Colonic mucosa (tissue), 4 donors: ENCODE results near the gene BRDT. TPM values are rescaled to one million over a fixed set of nuclear protein-coding genes. Genes with fewer than 3 reads are reported as not detected.

Source experiments
- DNase-seq: peaks from one replicate; pipeline ENCODE4 v3.0.0-alpha.2; 2020
- H3K27ac ChIP-seq: fragments of 200-600 bp; one replicate; pipeline ENCODE4 v1.8.0; 2021
- H3K27me3 ChIP-seq: fragments of 200-600 bp; one replicate; pipeline ENCODE4 v1.8.0; 2021
- H3K36me3 ChIP-seq: fragments of 200-600 bp; one replicate; pipeline ENCODE4 v1.8.0; 2021
- H3K4me1 ChIP-seq: fragments of 200-600 bp; one replicate; pipeline ENCODE4 v1.8.0; 2021; ENCODE audit warnings: mild to moderate bottlenecking
- H3K4me3 ChIP-seq: fragments of 200-600 bp; one replicate; pipeline ENCODE4 v1.8.0; 2021
- H3K9ac ChIP-seq, 2 donors: one replicate each; pipeline ENCODE4 v1.7.0; 2013; ENCODE audit warnings: control low read depth in 2 of 2, low read depth in 2 of 2, low read length in 2 of 2
- H3K9me3 ChIP-seq: fragments of 200-600 bp; one replicate; pipeline ENCODE4 v1.8.0; 2021
- CTCF ChIP-seq: fragments of 200-600 bp; IDR thresholded peaks from one replicate; pipeline ENCODE4 v1.8.0; 2022; ENCODE audit warnings: antibody characterized with exemption, mild to moderate bottlenecking
- intact Hi-C: fragments of 100-400 bp; cut with DNase I; formaldehyde crosslinking; loops from one replicate; pipeline ENCODE4 v1.14.1; 2022
- total RNA-seq, 2 donors: library from RNA; stranded (reverse); fragmentation: NEBNext Ultra II Directional in 1 of 2; extraction: Animal tissue kit (Norgen Biotek cat#: 25700) in 1 of 2; gene quantifications; one replicate each; pipeline ENCODE4 v1.2.1, GENCODE V29; 2021
- donor health status: healthy.
- donor health status: DM: no; HTN: no; CAD: no.
- donor health status: DM: no; HTN: no; CAD: no.

Gene BRDT
- total RNA-seq, 2 donors from 2014 or later = not detected

- no peaks in the 10 kb centered on the region for H3K36me3 ChIP-seq
- no peaks in the 10 kb centered on the region for H3K4me1 ChIP-seq
- no peaks in the 10 kb centered on the region for H3K27me3 ChIP-seq
- H3K27ac ChIP-seq = no peak overlapping the region
- no peak overlapping the region for H3K4me3 ChIP-seq
- H3K9ac ChIP-seq = no peak overlapping the region
- TF ChIP-seq CTCF = no peak
- intact Hi-C loops = no loop called here
- no peaks in the 10 kb centered on the region for H3K9me3 ChIP-seq
- DNase-seq = no peak
These were observed 32.3 kb upstream of the BRDT start for GRCh38 chr1:91916811-91917460.

GRCh38 chr1:91919962-91920361 lies 29.2 kb upstream of the BRDT start:
- Histone ChIP-seq H3K4me1 (no peaks in the 10 kb centered on the region), H3K27ac (no peak overlapping the region), H3K36me3 (no peaks in the 10 kb centered on the region), H3K9ac (no peak overlapping the region), H3K9me3 (no peaks in the 10 kb centered on the region), H3K4me3 (no peak overlapping the region), H3K27me3 (no peaks in the 10 kb centered on the region)
- no peak for DNase-seq
- TF ChIP-seq CTCF = no peak
- intact Hi-C loops = no loop called here

- DNase-seq = no peak
- H3K27ac ChIP-seq = no peak overlapping the region
- no peaks in the 10 kb centered on the region for H3K9me3 ChIP-seq
- H3K4me3 ChIP-seq = no peak overlapping the region
- H3K27me3 ChIP-seq = no peaks in the 10 kb centered on the region
- intact Hi-C loops = no loop called here
- H3K36me3 ChIP-seq = no peaks in the 10 kb centered on the region
- TF ChIP-seq CTCF = no peak
- H3K9ac ChIP-seq = no peak overlapping the region
- no peaks in the 10 kb centered on the region for H3K4me1 ChIP-seq
These were observed 25.1 kb upstream of the BRDT start for GRCh38 chr1:91924146-91924545.

GRCh38 chr1:91925644-91926435 lies 23.4 kb upstream of the BRDT start:
- H3K4me3 ChIP-seq = no peak overlapping the region
- TF ChIP-seq CTCF = no peak
- intact Hi-C loops = loop anchor here (2.0 kb wide), 1 partner anchor 415 kb away; no protein-coding TSS in a partner anchor

GRCh38 chr1:91928026-91928425 lies 21.2 kb upstream of the BRDT start:
- intact Hi-C loops = no loop called here
- Histone ChIP-seq H3K9ac (no peak overlapping the region), H3K36me3 (no peaks in the 10 kb centered on the region), H3K9me3 (no peaks in the 10 kb centered on the region), H3K27ac (no peak overlapping the region), H3K4me1 (no peaks in the 10 kb centered on the region), H3K4me3 (no peak overlapping the region), H3K27me3 (no peaks in the 10 kb centered on the region)
- no peak for DNase-seq
- TF ChIP-seq CTCF = no peak

More at GRCh38 chr1:91925644-91926435, 23.4 kb upstream of the BRDT start:
- H3K4me1 ChIP-seq = no peaks in the 10 kb centered on the region
- no peak for DNase-seq
- no peaks in the 10 kb centered on the region for H3K36me3 ChIP-seq
- H3K9me3 ChIP-seq = no peaks in the 10 kb centered on the region
- H3K9ac ChIP-seq = no peak overlapping the region
- H3K27ac ChIP-seq = no peak overlapping the region
- H3K27me3 ChIP-seq = no peaks in the 10 kb centered on the region
